CD4-positive, alpha-beta T cell treated with Interleukin-6 at 100 ng/mL for 8 hours (primary cell): ENCODE measurements around the gene KIF26B.

Experiments
- DNase-seq: peaks from one replicate; pipeline ENCODE4 v3.0.0-alpha.2; 2020; ENCODE audit warnings: mixed read lengths, low spot score

Gene KIF26B

DNA sequence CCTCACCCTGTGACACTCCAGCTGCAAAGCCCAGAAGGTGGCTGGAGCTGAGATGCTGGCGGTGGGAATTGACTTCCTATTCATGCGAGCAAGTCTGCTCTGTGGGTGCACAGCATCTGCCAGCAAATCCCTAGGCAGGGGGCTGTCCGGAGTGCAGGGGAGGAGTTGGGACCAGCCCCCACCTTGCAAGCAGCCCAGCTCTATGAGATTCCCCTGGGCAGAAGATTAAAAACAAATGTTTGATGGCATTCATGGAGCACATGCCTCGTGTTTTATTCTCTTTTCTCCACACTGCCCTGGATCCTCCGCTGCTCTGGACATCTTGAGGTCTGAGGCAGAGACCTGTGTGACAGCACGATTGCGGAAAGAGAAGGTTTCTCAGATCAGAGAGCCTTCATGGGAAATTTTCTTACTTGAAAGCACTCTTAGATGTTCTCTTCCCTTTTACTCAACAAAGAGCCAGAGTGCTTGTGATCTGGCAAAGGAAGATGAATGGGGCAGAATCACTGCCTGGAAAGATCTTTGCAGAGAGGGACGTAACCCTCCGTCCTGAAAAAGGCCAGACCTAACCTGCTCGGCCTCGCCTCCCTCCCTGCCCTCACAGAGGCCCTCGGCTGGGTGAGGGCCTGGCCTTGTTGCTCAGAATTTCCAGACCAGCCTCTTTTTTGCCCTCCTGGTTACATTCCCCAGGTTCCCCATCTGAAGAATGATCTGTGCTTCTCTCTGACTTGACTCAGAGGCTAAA, 597.1 kb downstream of the KIF26B start:
- DNase-seq = no peak

DNA sequence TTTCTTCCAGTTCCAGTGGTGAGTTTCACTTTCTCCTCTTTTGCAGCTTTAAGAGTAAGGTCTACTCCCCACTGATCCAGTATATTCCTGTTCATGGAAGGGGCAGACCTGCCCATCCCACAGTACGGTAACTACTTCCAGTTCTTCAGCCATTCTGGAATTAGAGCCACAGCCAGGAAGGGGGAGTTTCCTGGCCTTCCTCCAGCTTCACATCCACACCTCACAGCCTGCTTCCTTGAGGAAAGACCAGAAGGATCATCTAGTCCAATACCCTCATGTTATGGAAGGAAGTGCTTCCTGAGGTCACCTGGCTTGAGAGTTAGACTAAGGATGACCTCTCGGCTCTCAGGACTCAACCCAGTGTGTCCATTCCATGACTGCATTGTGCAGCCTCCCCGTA, 597.8 kb downstream of the KIF26B start:
- DNase-seq = no peak

DNA sequence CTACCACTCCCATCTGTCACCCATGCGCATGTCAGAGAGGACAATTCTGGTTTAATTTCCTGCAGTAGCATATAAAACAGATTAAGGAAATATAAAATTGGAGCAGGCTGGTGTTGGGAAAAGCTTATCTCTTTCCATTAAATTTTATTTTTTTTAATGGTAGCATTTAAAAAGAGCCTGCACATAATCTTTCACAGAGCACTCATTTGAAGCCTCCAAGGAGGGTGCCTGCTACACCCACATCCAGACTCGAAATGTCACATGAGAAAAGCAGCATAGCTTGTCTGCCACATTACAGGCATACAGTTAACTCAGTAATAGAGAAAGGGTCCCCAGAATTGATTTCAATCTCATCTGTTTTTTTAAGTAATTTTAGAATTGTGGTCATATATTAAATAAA, 599.0 kb downstream of the KIF26B start:
- DNase-seq = no peak

DNA sequence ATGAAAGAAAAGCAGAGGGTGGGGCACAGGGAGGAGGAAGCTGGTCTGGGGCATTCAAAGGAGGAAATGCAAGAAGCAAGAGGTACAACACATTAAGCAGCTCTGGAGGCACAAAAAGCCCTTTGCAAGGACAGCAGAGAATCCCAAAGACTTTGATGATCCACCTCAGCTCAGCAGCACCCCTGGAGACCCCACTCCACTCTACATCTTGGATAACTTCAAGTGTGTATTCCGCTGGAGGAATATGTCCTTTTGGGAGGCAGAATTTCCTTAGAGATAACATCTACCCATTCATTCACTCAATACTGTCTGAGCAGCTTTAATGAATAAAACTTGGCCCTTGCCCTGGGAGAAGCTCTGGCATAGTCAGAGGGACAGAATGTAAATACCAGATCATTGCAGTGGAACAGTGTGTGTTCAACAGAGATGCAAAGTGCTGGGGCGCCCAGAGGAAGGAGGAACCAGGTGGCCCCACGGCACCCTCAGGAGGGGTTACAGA, 599.7 kb downstream of the KIF26B start:
- no peak for DNase-seq
